ENCODE data around the gene PNKP.

Gene PNKP

DNA sequence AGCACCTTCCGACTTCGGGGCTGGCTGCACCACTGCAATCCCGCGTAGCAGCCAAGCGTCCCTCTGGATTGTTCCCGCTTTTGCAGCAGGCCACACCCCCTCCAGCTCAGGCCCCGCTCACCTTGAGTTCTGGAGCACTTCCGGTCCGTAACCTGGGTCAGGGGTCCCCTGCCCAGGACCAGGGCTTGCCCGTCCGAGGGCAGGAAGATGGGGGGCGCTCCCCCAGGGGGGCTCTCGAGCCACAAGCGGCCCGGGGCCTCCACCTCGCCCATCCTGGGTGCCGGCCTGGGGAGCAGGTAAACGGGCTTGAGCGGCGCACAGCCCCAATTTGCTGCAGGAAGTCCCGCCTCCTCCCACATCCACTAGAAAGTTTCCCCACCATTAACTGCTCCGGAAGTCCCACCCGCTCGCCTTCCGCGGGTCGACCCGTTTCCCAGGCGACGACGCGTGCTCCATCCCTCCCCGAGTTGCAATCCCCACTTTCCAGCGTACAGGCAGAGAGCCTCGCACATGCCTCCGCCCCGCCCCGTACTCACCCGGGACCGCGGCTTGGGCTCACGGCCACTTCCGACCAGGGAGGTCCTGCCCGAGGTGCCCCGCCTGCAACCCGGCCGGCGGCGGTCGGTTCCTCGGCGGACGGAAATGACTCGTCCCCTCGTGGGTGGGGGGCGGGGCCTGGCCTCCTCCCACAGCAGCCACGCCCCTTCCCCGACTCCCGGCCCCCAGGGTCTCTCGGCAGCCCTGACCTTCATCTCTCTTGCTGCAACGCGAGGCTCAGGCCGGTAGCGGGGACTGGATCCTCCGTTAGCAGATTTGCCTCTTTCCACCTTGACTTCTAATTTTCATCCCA is at the start of gene PNKP:
TSS of gene PNKP (minus strand) at position 644 of the 850 bp plus-strand sequence. CDS start at position 272, 372 bp downstream.
- DNase-seq = peak; percentile 93

- no peak for DNase-seq
Measured at GRCh38 chr19:49915271-49915670, 47.9 kb upstream of the PNKP start.

- DNase-seq = no peak
Measured at GRCh38 chr19:49913720-49914119, 46.3 kb upstream of the PNKP start.

DNA sequence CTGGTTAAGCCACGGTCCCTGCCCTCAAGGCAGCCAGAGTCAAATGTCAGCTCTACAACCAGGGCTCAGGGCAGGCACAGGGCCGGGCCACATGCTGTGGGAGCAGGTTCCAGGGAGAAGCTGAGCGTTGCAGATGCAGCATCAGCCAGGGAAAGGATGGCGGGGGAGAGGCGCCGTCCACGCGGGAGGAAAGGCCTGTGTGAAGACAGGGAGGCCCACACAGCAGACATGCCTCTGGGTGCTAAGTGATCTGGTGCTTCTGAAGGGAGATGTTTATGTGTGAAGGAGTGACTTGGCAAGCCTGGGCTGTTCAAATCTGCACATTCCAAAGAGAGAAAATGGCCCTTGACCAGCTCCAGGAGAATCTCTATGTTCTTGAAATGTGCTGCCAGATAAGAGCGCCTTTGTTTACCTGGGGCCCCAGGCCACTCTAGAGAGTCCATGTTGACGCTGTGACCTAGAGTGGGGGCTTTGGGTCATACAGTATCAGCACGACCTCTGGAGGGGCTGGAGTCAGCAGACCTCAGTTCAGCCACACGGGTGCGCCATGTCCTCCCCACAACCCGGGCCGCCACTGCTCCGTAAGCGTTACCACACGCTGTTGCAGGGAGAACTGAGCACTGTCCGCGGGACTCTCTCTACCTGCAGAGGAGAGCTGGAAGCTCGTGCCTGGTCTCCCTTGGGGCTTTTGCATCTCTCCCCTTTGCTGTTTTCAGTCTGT is 45.7 kb upstream of the PNKP start:
- DNase-seq = no peak

- DNase-seq = peak; percentile 68
Measured at GRCh38 chr19:49911381-49912145, 44.2 kb upstream of the PNKP start.

GRCh38 chr19:49910179-49910578 is 42.8 kb upstream of the PNKP start:
- DNase-seq = no peak

DNA sequence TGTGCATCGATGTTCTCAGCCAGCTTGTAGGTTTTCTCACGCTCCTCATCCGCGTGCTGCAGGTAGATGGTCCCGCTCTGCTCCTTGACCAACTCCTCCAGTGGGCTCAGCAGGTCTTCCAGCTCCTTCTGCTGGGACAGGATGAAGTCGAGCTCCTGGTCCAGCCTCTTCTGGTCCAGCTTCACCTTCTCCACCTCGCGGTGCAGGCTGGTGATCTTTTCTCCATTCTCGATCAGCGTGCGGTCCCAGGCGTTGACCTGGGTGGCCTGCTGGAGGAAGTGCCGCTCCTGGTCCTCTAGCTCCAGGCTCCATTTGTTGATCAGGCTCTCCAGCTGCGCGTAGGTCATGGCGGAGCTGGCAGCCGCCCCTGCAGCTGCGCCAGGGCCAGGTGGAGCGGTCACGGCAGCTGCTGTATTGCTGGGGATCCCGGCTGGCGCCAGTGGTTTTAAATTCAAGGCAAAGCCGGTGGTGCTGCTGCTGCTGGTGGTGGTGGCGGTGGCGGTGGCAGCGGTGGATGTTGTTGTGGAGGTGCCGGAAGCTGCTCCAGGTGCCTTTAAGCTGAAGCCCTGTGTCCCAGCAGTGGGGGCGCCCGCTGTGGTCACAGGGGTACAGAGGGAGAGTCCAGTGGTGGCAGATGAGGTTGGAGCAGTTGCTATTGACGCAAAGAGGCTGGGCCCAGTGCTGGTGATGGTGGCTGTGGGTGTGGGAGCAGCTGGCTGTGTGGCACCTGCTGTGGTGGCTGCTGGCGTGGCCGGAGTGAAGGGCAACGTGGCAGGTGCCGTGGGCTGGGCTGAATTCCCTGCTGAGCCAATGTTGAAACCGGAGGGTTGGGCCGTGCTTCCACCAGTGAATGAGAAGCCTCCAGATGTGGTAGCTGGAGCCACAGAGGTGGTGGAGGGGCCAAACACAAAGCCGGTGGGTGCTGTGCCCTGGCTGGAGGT is 41.4 kb upstream of the PNKP start:
- no peak for DNase-seq

- DNase-seq = no peak
Measured at GRCh38 chr19:49907745-49908446, 40.5 kb upstream of the PNKP start.

DNA sequence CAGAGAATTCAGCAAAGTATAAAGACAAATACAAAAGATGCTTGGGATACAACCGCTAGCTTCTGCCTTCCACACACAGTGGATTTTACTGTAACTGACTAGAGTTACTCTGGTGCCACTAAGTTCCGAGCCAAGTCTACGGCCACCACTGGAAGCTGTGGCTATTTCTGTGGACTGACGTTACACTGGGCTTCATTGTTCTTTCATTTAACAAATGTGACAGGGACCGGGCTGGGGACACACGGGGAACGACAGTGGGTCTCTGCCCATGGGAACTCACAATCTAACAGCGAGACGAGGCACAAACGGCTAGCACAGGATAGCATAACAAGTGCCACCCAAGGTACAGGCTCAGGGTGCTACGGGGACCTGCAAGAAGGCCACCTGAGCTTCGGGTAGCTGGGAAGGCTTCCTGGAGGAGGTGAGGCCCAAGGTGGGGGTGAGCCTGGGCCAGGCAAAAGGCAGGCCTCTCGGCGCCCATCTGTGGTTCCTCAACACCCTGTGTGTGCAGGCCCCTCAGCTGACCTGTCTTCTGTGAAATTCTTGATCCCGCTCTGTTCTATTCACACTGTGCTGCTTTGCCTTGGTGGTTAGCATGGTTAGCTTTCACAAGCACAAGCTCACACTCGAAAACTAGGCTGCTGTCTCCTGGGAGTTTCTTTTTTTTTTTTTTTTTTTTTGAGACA is 39.6 kb upstream of the PNKP start:
- no peak for DNase-seq

GRCh38 chr19:49904136-49904535 is 36.8 kb upstream of the PNKP start:
- DNase-seq = no peak

GRCh38 chr19:49896863-49897621 is 29.7 kb upstream of the PNKP start, which contains the start of gene IL4I1:
Gene IL4I1, minus strand, starts transcription at chr19:49896887. Its CDS starts 727 bp downstream, at chr19:49896160.
- DNase-seq = peak; percentile 46

DNA sequence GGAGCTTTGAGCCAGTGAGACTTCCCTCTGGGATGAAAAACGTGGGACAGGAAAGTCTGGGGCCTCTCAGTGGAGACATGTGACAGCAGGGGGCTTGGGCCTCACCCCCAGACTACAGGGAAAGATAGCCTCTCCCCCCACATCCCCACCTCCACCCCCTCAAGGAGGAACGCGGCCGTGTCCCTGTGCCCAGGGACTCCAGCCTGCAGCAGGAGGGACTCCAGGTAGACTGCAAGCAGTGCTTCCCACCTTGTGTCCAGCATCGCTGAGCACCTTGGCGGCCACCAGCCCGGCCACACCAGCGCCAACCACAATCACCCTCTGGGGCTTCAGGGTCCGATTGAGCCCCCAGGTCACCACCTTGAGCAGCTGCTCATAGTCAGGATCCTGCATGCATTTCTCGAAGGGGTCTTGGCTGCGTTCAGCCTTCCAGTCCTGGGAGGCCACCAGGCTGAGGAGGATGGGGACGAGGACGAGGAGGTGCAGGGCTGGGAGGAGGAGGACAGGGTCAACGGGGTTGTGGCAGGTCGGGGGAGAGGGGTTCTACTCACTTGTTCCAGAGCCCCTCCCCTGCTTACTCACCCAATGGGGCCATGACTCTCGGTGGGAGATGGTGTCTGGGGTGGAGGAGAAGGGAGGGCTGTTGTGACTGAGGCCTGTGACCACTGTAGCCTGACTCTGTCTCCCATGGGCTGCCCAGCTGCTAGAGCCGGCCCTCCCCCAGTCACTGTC is 28.4 kb upstream of the PNKP start:
- DNase-seq = no peak

- no peak for DNase-seq
Measured at GRCh38 chr19:49894879-49895565, 27.6 kb upstream of the PNKP start.

- no peak for DNase-seq
Measured at GRCh38 chr19:49894011-49894664, 26.8 kb upstream of the PNKP start.

- no peak for DNase-seq
Measured at GRCh38 chr19:49892716-49893115, 25.3 kb upstream of the PNKP start.

DNA sequence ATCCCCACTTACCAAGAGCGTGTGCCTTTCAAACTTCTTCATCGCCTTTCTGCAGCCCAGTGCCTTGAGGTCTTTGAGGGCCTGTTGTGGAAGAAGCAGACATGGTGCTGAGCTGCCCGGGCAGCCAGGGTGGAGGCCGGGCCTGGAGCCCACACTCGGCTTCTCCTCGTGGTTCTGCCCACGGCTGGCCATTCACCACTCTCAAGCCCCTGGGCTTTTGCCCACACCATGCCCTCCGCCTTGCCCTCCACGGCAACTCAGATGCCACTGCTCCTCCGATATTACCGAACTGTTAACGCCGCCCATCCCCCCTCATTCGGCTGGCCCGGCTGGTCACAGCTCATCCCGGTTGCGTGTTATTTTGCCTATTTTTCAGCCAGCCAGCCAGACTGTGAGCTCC is 24.0 kb upstream of the PNKP start:
- DNase-seq = no peak

GRCh38 chr19:49890349-49891311 is 23.3 kb upstream of the PNKP start:
- DNase-seq = no peak

Measured in GF-D8 (cell line).